ENCODE results near the gene CCM2. TPM values are rescaled to one million over a fixed set of nuclear protein-coding genes. Genes with fewer than 3 reads are reported as not detected.
"Not testable (repeated sequence)": the region's sequence is repeated elsewhere in the genome, so short reads cannot be mapped to it uniquely, and the experiment has no call there.

The CCM2 gene
- total RNA-seq, 1 donor from 2014 or later: 22.4 TPM

- no peak for FAIRE-seq
Measured at GRCh38 chr7:45028138-45028919, 28.3 kb downstream of the CCM2 start.

DNA sequence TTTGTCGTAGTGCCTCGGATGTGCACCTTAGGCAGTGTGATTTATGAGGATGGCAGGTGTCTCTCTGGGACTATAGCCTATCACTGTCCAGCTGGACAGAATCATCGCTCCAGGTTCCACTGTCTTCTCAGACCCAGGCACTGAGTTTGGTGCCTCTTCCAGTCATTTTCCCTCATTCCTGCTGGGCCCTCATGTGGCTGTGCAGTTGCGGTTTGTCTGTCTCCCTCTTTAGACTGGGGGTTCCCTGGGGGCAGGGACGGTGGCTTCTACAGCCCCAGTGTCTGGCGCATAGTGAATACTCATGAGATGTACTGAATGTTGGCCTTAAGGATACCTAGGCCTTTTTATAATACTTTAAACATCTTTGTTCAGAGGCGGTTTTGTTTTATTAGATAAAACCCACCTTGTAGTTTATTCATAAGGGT is 28.9 kb downstream of the CCM2 start:
- no peak for FAIRE-seq

More at GRCh38 chr7:45028138-45028919, 28.3 kb downstream of the CCM2 start:
- no peak for DNase-seq (ENCODE audit: low spot score in 2 of 2)

GRCh38 chr7:45031829-45032228 is 31.8 kb downstream of the CCM2 start:
- DNase-seq (ENCODE audit: low spot score in 2 of 2) (no peak), FAIRE-seq (no peak)

More for the DNA sequence above, 28.9 kb downstream of the CCM2 start:
- DNase-seq (ENCODE audit: low spot score in 2 of 2): no peak

DNA sequence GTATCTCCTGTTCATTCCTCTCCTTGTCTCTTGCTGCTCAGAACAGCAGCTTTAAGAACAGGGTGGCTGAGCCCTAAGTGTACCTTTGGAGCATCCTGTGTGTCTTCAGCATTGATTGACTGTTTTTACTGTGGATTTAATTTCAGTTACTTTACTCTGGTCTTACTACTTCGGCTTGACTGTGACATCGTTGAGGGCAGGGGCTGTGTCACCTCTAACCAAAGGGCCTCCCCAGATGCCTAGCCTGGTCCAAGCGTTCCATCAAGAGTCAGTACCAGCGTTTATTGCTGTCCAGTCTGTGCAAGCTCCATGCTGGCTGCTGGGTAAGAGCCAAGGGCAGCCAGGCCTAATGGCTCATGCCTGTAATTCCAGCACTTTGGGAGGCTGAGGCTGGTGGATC is 32.4 kb downstream of the CCM2 start:
- FAIRE-seq: no peak
- no peak for DNase-seq (ENCODE audit: low spot score in 2 of 2)

DNA sequence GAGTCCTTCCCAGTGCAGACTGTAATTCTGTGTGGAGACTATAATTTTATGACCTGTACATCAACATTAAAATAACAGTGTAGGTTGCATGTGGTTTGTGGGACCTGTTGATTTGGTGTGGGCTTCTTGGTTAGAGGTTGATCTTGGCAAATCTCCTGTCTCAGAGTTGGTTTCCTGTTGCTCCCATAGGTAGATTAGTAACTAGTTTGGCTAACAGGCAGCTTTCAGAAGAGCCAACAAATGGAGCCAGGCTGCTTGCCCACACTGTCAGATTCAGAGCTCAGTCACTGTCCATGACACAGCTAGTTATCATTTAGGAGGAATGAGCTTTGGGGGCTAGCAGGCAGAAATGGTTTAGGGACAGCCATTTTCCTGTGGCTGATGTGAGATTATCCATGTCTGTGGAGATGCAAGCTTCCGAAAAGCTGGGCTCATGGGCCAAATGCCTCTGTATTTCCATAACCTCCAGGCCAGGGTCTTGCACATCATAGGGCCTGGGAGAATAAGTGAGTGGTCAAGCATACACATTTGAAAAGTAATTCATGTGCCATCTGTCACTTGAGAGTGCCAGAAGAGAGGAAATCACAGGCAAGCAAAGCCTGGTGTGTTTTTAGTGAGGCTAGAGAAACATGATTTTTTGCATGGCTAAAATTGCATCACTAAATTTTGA is 33.4 kb downstream of the CCM2 start:
- DNase-seq (ENCODE audit: low spot score in 2 of 2): no peak
- no peak for FAIRE-seq

- FAIRE-seq: no peak
Measured at GRCh38 chr7:45033931-45034290, 33.9 kb downstream of the CCM2 start.

GRCh38 chr7:45034710-45035109 is 34.7 kb downstream of the CCM2 start:
- not testable (repeated sequence) for FAIRE-seq; DNase-seq (ENCODE audit: low spot score in 2 of 2)

More at GRCh38 chr7:45033931-45034290, 33.9 kb downstream of the CCM2 start:
- no peak for DNase-seq (ENCODE audit: low spot score in 2 of 2)

DNA sequence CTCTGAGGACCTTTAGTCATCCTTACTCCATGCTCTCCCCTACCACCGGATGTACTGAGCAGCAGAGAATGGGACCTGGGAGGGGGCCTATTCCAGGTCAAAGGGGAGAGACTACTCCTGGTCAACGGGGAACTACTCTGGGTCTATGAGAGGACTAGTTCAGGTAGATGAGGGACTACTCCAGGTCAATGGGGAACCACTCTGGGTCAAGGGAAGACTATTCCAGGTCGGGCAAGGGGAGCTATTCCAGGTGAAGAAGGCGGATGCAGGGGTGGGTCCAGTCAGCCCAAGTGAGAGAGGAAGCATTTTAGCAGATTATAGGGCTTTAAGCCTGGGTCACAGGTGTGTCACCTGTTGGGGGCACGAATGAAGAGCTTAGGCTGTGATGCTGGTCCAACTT is 35.4 kb downstream of the CCM2 start:
- FAIRE-seq (no peak), DNase-seq (ENCODE audit: low spot score in 2 of 2) (no peak)

DNA sequence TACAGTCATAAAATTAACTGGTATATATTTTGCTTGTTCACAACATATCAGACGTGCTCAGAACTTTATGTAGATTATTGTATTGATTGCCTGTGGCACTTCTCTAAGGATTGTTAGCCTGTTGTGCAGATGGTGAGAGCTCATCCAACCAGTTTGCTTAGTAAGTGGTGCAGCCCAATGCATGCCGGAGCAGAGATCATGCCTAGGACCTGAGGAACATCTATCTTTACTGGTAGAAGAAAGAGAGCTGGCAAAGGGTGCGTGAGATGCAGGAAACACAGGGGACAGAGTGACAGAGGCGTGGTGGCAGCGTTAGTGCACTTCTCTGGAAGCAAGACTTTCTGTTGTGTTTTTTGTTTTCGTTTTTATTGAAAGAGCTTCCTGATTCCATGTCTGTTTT is 35.9 kb downstream of the CCM2 start:
- no peak for FAIRE-seq
- DNase-seq (ENCODE audit: low spot score in 2 of 2): no peak

- no peak for FAIRE-seq
Measured at GRCh38 chr7:45036317-45036716, 36.3 kb downstream of the CCM2 start.

GRCh38 chr7:45036796-45037195 is 36.8 kb downstream of the CCM2 start:
- DNase-seq (ENCODE audit: low spot score in 2 of 2): no peak
- no peak for FAIRE-seq

More at GRCh38 chr7:45036317-45036716, 36.3 kb downstream of the CCM2 start:
- DNase-seq (ENCODE audit: low spot score in 2 of 2): no peak

- FAIRE-seq (no peak), DNase-seq (ENCODE audit: low spot score in 2 of 2) (no peak)
Measured at GRCh38 chr7:45037876-45038275, 37.9 kb downstream of the CCM2 start.

- DNase-seq (ENCODE audit: low spot score in 2 of 2) (no peak), FAIRE-seq (no peak)
Measured at GRCh38 chr7:45039106-45039505, 39.1 kb downstream of the CCM2 start.

DNA sequence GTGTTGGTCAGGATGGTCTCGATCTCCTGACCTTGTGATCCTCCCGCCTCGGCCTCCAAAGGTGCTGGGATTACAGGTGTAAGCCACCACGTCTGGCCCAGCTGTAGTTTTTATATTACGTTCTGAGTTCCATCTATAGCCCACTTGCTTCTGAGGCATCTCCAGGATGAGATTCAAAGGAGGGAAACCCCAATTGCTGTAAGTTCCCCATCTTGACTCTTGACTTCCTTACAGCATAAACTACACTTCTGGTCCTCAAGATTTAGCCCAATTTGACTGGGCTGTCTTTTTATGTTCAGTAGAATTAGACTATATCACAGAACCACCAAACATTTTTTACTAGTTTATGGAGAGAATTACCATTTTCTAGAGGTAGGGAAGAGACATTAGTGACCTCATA is 44.3 kb downstream of the CCM2 start:
- DNase-seq (ENCODE audit: low spot score in 2 of 2) (no peak), FAIRE-seq (no peak)

DNA sequence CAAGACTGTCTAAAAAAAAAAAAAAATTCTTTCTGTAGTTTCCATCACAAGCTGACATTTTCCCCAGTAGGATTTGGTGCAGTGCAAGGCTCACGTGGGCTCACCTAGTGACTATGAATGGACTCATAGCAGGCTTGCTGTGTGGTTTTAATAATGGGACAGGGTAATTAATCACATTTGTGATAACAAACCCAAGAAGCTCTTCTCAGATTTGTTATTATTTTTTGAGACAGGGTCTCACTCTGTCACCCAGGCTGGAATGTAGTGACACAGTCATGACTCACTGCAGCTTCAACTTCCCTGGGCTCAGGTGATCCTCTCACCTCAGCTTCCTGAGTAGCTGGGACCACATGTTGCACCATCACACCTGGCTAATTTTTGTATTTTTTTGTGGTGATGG is 48.7 kb downstream of the CCM2 start:
- FAIRE-seq (no peak), DNase-seq (ENCODE audit: low spot score in 2 of 2) (no peak)

DNA sequence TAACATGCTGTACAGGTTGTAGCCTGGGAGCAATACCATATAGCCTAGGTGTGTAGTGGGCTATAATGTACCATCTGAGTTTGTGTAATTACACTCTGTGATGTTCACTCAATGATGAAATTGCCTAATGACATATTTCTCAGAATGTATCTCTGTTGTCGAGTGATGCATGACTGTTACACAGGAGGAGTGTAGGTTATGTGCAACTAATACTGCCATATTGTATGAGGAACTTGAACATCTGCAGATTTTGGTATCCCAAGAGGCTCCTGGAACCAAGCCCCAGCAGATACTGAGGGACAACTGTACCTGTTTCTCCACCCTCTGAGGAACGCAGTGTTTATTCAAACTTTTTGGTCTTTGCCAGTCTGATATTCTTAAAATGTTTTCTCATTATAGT is 50.2 kb downstream of the CCM2 start:
- FAIRE-seq: no peak

GRCh38 chr7:45052011-45052410 is 52.0 kb downstream of the CCM2 start:
- no peak for DNase-seq (ENCODE audit: low spot score in 2 of 2)
- no peak for FAIRE-seq

More for the DNA sequence above, 50.2 kb downstream of the CCM2 start:
- DNase-seq (ENCODE audit: low spot score in 2 of 2): no peak

DNA sequence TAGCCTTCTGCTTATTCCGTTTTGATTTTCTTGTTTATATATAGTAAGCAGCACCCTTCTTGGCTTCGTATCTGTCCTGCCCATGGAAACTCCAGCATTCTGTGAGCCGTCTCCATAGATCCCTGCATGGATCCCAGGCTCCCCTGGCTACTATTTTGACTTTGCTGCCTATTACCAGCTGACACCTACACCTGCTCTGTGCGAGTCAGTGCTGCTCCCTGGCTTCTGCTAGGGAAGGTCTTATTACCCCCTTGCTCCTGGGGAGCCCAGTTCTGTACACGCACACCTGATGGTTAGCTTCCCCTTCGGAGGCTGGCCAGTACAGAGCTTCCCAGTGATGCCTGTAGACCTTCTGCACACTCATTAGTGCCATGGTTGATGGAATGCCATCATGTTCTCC is 53.4 kb downstream of the CCM2 start:
- FAIRE-seq: no peak
- no peak for DNase-seq (ENCODE audit: low spot score in 2 of 2)

DNA sequence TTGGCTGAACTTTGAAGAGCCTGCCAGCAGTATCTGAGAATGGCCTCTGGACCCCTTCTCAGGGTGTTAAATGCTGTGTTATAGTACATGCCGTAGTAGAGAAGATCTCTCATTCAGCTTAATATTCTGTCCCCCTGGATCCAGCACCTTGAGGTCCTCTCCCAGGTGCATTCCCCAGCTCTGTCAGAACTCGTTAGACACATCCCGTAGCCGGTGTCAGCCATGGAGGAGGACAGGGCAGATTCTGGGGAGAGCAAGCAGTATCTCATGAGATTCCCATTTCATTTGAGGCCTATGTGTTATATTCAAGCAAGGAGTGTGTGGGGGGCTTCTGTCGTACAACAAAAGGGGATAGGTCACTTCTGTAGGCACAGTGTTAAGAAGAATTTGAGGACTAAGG is 53.9 kb downstream of the CCM2 start:
- FAIRE-seq (no peak), DNase-seq (ENCODE audit: low spot score in 2 of 2) (no peak)

GRCh38 chr7:45054442-45054841 is 54.4 kb downstream of the CCM2 start:
- no peak for DNase-seq (ENCODE audit: low spot score in 2 of 2)
- FAIRE-seq: no peak

DNA sequence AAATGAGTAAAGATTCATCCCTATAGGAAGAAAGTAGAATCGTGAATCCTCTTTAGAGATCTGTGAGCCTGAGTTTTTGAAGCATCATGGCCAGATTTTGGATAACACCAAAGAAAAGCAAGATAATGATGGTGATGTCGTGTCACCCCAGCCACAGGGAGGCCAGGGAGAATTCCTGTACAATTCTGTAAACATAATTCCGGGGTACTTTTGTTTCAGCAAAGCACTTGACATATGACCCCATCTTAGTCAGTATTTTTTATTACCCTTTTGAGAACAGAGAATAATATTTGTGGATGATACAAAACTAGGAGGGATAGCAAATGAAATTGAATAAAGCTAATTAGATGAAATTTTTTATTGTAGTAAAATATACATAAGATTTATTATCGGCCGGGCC is 55.0 kb downstream of the CCM2 start:
- FAIRE-seq (no peak), DNase-seq (ENCODE audit: low spot score in 2 of 2) (no peak)
